Natural killer cell (primary cell): Measurements from ENCODE around the gene TSGA10IP. TPM values are rescaled to one million over a fixed set of nuclear protein-coding genes. Genes with fewer than 3 reads are reported as not detected.

ENCODE experiments used
- ATAC-seq, 3 donors: fragments of 150-1000 bp in 2 of 3; fragments of 200-7000 bp in 1 of 3; cut with Tn5 transposase; 1 replicate in 1 of 3; 2 replicates in 2 of 3; pipeline ENCODE4 v1.10.0; 2021; ENCODE audit warnings: mild to moderate bottlenecking in 2 of 3, moderate library complexity in 2 of 3
- DNase-seq, 2 donors: peaks; one replicate each; pipeline versions ENCODE4 v3.0.0 to v3.0.0-alpha.2; 2013 to 2021; ENCODE audit warnings: mixed read lengths in 1 of 2
- H3K27ac ChIP-seq: one replicate; pipeline ENCODE4 v1.5.1; 2013; ENCODE audit warnings: mild to moderate bottlenecking, low read length
- H3K27me3 ChIP-seq: one replicate; pipeline ENCODE4 v1.6.1; 2013; ENCODE audit warnings: low read length; ENCODE audit not compliant: control insufficient read depth, insufficient read depth
- H3K36me3 ChIP-seq: one replicate; pipeline ENCODE4 v1.6.1; 2013; ENCODE audit warnings: low read length; ENCODE audit not compliant: control insufficient read depth, insufficient read depth
- H3K4me1 ChIP-seq: one replicate; pipeline ENCODE4 v1.6.1; 2013; ENCODE audit warnings: low read length; ENCODE audit not compliant: control insufficient read depth, insufficient read depth
- H3K4me3 ChIP-seq: one replicate; pipeline ENCODE4 v1.5.1; 2013; ENCODE audit warnings: low read length
- H3K9me3 ChIP-seq: one replicate; pipeline ENCODE4 v1.6.1; 2013; ENCODE audit warnings: low read length; ENCODE audit not compliant: control insufficient read depth, insufficient read depth
- H3K27ac Mint-ChIP-seq, 2 donors: one replicate each; pipeline ENCODE4 v1.8.0; 2022; ENCODE audit warnings: mild to moderate bottlenecking in 2 of 2, mixed read lengths in 2 of 2, moderate library complexity in 1 of 2
- H3K27me3 Mint-ChIP-seq, 2 donors: one replicate each; pipeline ENCODE4 v1.8.0; 2022; ENCODE audit warnings: low read depth in 2 of 2, mixed read lengths in 2 of 2
- H3K36me3 Mint-ChIP-seq: one replicate; pipeline ENCODE4 v1.8.0; 2022; ENCODE audit warnings: mixed read lengths
- H3K4me1 Mint-ChIP-seq, 2 donors: one replicate each; pipeline ENCODE4 v1.8.0; 2022; ENCODE audit warnings: mixed read lengths in 2 of 2
- H3K4me3 Mint-ChIP-seq: one replicate; pipeline ENCODE4 v1.8.0; 2022; ENCODE audit warnings: mild to moderate bottlenecking, moderate library complexity, mixed read lengths
- H3K9me3 Mint-ChIP-seq, 2 donors: one replicate each; pipeline ENCODE4 v1.8.0; 2022; ENCODE audit warnings: mixed read lengths in 2 of 2
- WGBS: methylation state at CpG from one replicate; pipeline ENCODE4 v1.1.7; 2013; ENCODE audit warnings: missing lambda C conversion rate; ENCODE audit not compliant: insufficient coverage; 5-methylcytosine and 5-hydroxymethylcytosine counted together
- intact Hi-C: fragments of 100-400 bp; cut with micrococcal nuclease; formaldehyde crosslinking; loops from one replicate; pipeline ENCODE4 v1.14.2; 2022
- total RNA-seq, 4 donors: library from RNA; stranded (reverse); fragments of 120-200 nt in 1 of 4; gene quantifications; one replicate each; pipeline versions ENCODE4 v1.2.3 to v1.2.4, GENCODE V29; 2013 to 2022
- TF ChIP-seq, protein P1 (sequence below): fragments of 200-600 bp; IDR thresholded peaks from one replicate; pipeline ENCODE4 v1.8.0; 2022; ENCODE audit warnings: antibody characterized with exemption

Gene TSGA10IP
- total RNA-seq, 3 donors from 2014 or later (not counting 1 experiment from before 2014, with no cell fraction given), result not detected

DNA sequence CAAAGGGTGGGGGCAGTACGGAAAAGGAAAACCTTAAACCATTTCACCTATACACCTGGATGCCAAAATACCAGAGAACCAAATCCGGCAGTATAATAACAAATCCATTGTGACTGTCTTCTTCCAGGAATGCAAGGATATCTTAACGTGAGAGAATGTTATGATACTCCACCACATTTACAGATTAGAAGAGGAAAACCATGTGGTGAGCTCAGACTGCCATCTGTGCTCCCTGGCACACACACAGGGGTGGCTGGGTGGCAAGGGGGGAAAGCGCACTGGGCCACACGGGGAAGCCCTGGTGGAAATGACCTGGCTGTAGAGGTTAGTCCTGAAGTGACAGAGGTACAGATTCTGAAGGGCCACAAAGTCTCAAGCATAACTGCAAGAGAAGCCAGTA lies 46.8 kb downstream of the TSGA10IP start:
- H3K4me3 Mint-ChIP-seq, result no peak overlapping the region
- WGBS, result 91% methylated on average over 5 of the region's 5 CpGs
- H3K4me3 ChIP-seq, result no peak overlapping the region
- H3K27ac Mint-ChIP-seq, result no peak overlapping the region
- H3K27me3 ChIP-seq, result no peaks in the 10 kb centered on the region
- TF ChIP-seq, protein P1, sequence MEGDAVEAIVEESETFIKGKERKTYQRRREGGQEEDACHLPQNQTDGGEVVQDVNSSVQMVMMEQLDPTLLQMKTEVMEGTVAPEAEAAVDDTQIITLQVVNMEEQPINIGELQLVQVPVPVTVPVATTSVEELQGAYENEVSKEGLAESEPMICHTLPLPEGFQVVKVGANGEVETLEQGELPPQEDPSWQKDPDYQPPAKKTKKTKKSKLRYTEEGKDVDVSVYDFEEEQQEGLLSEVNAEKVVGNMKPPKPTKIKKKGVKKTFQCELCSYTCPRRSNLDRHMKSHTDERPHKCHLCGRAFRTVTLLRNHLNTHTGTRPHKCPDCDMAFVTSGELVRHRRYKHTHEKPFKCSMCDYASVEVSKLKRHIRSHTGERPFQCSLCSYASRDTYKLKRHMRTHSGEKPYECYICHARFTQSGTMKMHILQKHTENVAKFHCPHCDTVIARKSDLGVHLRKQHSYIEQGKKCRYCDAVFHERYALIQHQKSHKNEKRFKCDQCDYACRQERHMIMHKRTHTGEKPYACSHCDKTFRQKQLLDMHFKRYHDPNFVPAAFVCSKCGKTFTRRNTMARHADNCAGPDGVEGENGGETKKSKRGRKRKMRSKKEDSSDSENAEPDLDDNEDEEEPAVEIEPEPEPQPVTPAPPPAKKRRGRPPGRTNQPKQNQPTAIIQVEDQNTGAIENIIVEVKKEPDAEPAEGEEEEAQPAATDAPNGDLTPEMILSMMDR, result no peak
- H3K36me3 Mint-ChIP-seq, result no peaks in the 10 kb centered on the region
- intact Hi-C loops, result no loop called here
- peaks cover 6 to 12% of the 10 kb centered on the region in 2 donors for H3K4me1 Mint-ChIP-seq
- no peaks in the 10 kb centered on the region for H3K4me1 ChIP-seq
- H3K27me3 Mint-ChIP-seq, result no peaks in the 10 kb centered on the region
- no peaks in the 10 kb centered on the region for H3K9me3 ChIP-seq
- DNase-seq (no peak), ATAC-seq (no peak)
- peaks cover under 1% of the 10 kb centered on the region for H3K36me3 ChIP-seq
- H3K9me3 Mint-ChIP-seq, result no peaks in the 10 kb centered on the region
- no peak overlapping the region for H3K27ac ChIP-seq

DNA sequence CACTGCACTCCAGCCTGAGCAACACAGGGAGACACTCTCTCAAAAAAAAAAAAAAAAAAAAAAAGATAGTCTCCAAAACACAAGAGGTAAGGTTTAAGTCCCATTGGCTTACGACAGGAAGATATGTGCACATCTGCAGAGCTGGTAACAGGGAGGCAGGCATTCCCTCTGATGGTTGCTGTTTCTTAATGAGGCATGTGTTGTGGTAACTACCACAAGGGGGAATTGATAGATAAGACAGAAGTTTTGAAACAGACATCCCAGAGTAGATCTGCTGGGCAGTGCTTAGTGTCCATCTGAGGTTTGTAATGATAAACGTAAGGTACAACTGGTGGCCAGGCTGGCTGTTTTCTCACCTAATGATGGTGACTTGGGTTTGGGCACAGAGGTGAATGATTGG lies 52.0 kb downstream of the TSGA10IP start:
- TF ChIP-seq, protein P1, result no peak
- Mint-ChIP-seq H3K27me3 (no peaks in the 10 kb centered on the region), H3K4me3 (no peak overlapping the region), H3K27ac (no peak overlapping the region), H3K9me3 (no peaks in the 10 kb centered on the region), H3K4me1 (peaks cover 15 to 34% of the 10 kb centered on the region in 2 donors), H3K36me3 (no peaks in the 10 kb centered on the region)
- intact Hi-C loops, result no loop called here
- Histone ChIP-seq H3K4me3 (no peak overlapping the region), H3K36me3 (peaks cover 33% of the 10 kb centered on the region), H3K9me3 (no peaks in the 10 kb centered on the region), H3K4me1 (peaks cover 14% of the 10 kb centered on the region), H3K27ac (no peak overlapping the region), H3K27me3 (no peaks in the 10 kb centered on the region)
- DNase-seq, result no peak
- WGBS, result 96% methylated on average over 2 of the region's 2 CpGs
- no peak for ATAC-seq

DNA sequence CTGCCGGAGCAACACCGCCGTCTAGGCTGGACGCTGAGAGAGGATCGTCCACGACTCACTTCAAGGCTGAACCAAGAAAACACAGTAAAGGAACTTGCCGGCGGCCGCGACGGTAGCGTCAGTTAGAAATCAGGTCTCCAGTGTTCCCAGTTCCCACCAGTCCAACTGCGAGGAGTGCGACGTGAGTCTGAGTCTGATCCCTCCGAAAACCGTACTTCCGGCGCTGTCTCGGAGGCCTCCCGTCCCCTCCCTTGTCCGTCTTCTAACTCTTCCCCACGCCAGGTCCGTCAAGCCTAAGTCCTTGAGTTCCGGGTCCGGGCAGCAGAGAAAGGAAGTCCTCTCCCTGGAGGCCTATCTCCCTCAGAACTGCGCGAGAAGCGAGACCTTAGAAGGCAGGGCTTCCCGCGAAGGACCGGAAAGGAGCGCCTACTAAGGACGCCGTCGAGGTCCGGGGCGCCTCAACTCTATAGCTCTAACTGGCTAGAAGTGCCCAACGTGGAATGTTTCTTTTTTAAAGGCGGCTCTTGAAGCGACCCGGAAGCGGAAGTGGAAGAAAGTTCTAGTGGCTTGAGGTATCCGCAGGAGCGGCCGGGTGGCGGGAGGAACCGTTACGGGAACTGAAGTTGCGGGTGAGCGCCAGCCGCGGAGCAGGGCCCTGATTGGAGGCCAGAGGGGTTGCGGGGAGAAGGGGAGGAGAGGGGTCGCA lies 56.8 kb downstream of the TSGA10IP start, which contains the start of the genes BANF1 and EIF1AD:
TSS of gene BANF1 (plus strand) at position 562 of the 706 bp plus-strand sequence. CDS start 748 bp downstream, outside the sequence.
TSS of gene EIF1AD (minus strand) at position 216 of the 706 bp plus-strand sequence. CDS start 1,768 bp downstream, outside the sequence.
- Mint-ChIP-seq H3K27me3 (no peaks in the 10 kb centered on the region), H3K4me3 (peak within 1 kb of the TSS; percentile 99), H3K4me1 (peaks cover 22 to 41% of the 10 kb centered on the region in 2 donors), H3K9me3 (no peaks in the 10 kb centered on the region), H3K27ac (peak within 1 kb of the TSS; percentile 99), H3K36me3 (no peaks in the 10 kb centered on the region)
- Histone ChIP-seq H3K4me1 (peaks cover 24% of the 10 kb centered on the region), H3K27ac (peak within 1 kb of the TSS; percentile 77), H3K9me3 (no peaks in the 10 kb centered on the region), H3K4me3 (peak within 1 kb of the TSS; percentile 54), H3K36me3 (peaks cover 45% of the 10 kb centered on the region), H3K27me3 (no peaks in the 10 kb centered on the region)
- intact Hi-C loops, result loop anchor here (1.0 to 5.0 kb wide), 4 partner anchors 19 to 390 kb away; partner anchors contain the start of genes KAT5, MAP3K11 and SART1
- under 1% methylated on average over 55 of the region's 55 CpGs for WGBS
- TF ChIP-seq, protein P1, result no peak
- DNase-seq (peak; percentile 90 to 98), ATAC-seq (peak; percentile 84 to 92 (median 85))
